HEK293 (cell line): ENCODE data around the gene CEBPG.
A peak's percentile ranks its signal among the peaks of the same experiment; 100 is the strongest.

Experiments
- CTCF ChIA-PET: fragments of 350-600 bp; formaldehyde crosslinking; extraction: SDS; loops from one replicate; lab custom pipeline; 2021; ENCODE audit warnings: antibody characterized with exemption; lab: Yijun Ruan, JAX
- POLR2A ChIA-PET: fragments of 300-600 bp; formaldehyde crosslinking; extraction: SDS; loops from one replicate; lab custom pipeline; 2020; ENCODE audit warnings: antibody characterized with exemption, inconsistent platforms; lab: Yijun Ruan, JAX
- H3K27ac ChIP-seq: fragments of 200-500 bp; sonication (Bioruptor generic); 2 replicates; pipeline ENCODE4 v1.5.1; 2014; ENCODE audit warnings: low read depth, low read length, control low read depth, inconsistent platforms; ENCODE audit errors: extremely low read depth
- H3K36me3 ChIP-seq, 2 experiments: fragments of 200-500 bp in 1 of 2; sonication (Bioruptor generic) in 1 of 2; 1 replicate in 1 of 2; 2 replicates in 1 of 2; pipeline ENCODE4 v1.5.1; 2014 to 2017; ENCODE audit warnings: inconsistent platforms in 2 of 2, low read length in 2 of 2; ENCODE audit not compliant: control insufficient read depth in 2 of 2, insufficient read depth in 1 of 2
- H3K4me1 ChIP-seq: fragments of 200-500 bp; sonication (Bioruptor generic); 2 replicates; pipeline ENCODE4 v1.5.1; 2014; ENCODE audit warnings: mild to moderate bottlenecking, low read length, inconsistent platforms; ENCODE audit not compliant: control insufficient read depth, insufficient read depth
- H3K4me3 ChIP-seq: 2 replicates; pipeline ENCODE4 v1.5.1; 2011; ENCODE audit warnings: low read depth, mild to moderate bottlenecking, control low read depth, low read length, moderate library complexity
- H3K9me3 ChIP-seq: fragments of 200-500 bp; sonication (Bioruptor generic); 2 replicates; pipeline ENCODE4 v1.5.1; 2014; ENCODE audit warnings: low read depth, low read length, inconsistent platforms; ENCODE audit not compliant: control insufficient read depth, insufficient read depth
- GLIS1 ChIP-seq: fragments of 450-650 bp; formaldehyde crosslinking; IDR thresholded peaks from 2 replicates; pipeline ENCODE4 v1.5.1; 2016; ENCODE audit warnings: missing biosample characterization, missing genetic modification characterization
- GLIS2 ChIP-seq: fragments of 450-650 bp; formaldehyde crosslinking; IDR thresholded peaks from 2 replicates; pipeline ENCODE4 v1.5.1; 2016; ENCODE audit warnings: missing biosample characterization, missing genetic modification characterization
- HOXC10 ChIP-seq: sonication (generic); formaldehyde crosslinking; IDR thresholded peaks from 2 replicates; pipeline ENCODE4 v1.8.1; 2023; ENCODE audit warnings: mild to moderate bottlenecking, missing genetic modification reagents
- KLF1 ChIP-seq: fragments of 450-650 bp; formaldehyde crosslinking; IDR thresholded peaks from 2 replicates; pipeline ENCODE4 v1.5.1; 2016; ENCODE audit warnings: missing biosample characterization, missing genetic modification characterization
- KLF8 ChIP-seq: fragments of 450-650 bp; formaldehyde crosslinking; IDR thresholded peaks from 2 replicates; pipeline ENCODE4 v1.5.1; 2016; ENCODE audit warnings: missing biosample characterization, missing genetic modification characterization
- KLF9 ChIP-seq: fragments of 450-650 bp; formaldehyde crosslinking; IDR thresholded peaks from 2 replicates; pipeline ENCODE4 v1.5.1; 2016; ENCODE audit warnings: missing biosample characterization, missing genetic modification characterization, low read depth
- MZF1 ChIP-seq: fragments of 450-650 bp; formaldehyde crosslinking; IDR thresholded peaks from 2 replicates; pipeline ENCODE4 v1.5.1; 2017; ENCODE audit warnings: missing biosample characterization, missing genetic modification characterization, borderline replicate concordance
- YY1 ChIP-seq: fragments of 450-650 bp; formaldehyde crosslinking; IDR thresholded peaks from 2 replicates; pipeline ENCODE4 v1.5.1; 2018; ENCODE audit warnings: missing biosample characterization, missing genetic modification characterization
- ZBTB20 ChIP-seq: fragments of 450-650 bp; formaldehyde crosslinking; IDR thresholded peaks from 2 replicates; pipeline ENCODE4 v1.5.1; 2016; ENCODE audit warnings: missing biosample characterization, missing genetic modification characterization
- ZBTB21 ChIP-seq: fragments of 450-650 bp; formaldehyde crosslinking; IDR thresholded peaks from 2 replicates; pipeline ENCODE4 v1.5.1; 2017; ENCODE audit warnings: missing biosample characterization, missing genetic modification characterization
- ZFP3 ChIP-seq: fragments of 450-650 bp; formaldehyde crosslinking; IDR thresholded peaks from 2 replicates; pipeline ENCODE4 v1.5.1; 2016; ENCODE audit warnings: low read depth, missing biosample characterization, missing genetic modification characterization
- ZIC2 ChIP-seq: fragments of 450-650 bp; formaldehyde crosslinking; IDR thresholded peaks from 2 replicates; pipeline ENCODE4 v1.5.1; 2016; ENCODE audit warnings: missing biosample characterization, missing genetic modification characterization
- ZNF24 ChIP-seq: fragments of 450-650 bp; formaldehyde crosslinking; IDR thresholded peaks from 2 replicates; pipeline ENCODE4 v1.5.1; 2016; ENCODE audit warnings: missing biosample characterization, missing genetic modification characterization
- ZNF280D ChIP-seq: fragments of 450-650 bp; formaldehyde crosslinking; IDR thresholded peaks from 2 replicates; pipeline ENCODE4 v1.5.1; 2016; ENCODE audit warnings: missing biosample characterization, missing genetic modification characterization
- ZNF311 ChIP-seq: fragments of 450-650 bp; formaldehyde crosslinking; IDR thresholded peaks from 2 replicates; pipeline ENCODE4 v1.5.1; 2017; ENCODE audit warnings: missing biosample characterization, missing genetic modification characterization, borderline replicate concordance
- ZNF423 ChIP-seq: fragments of 450-650 bp; formaldehyde crosslinking; IDR thresholded peaks from 2 replicates; pipeline ENCODE4 v1.5.1; 2016; ENCODE audit warnings: missing biosample characterization, missing genetic modification characterization
- ZNF677 ChIP-seq: fragments of 450-650 bp; IDR thresholded peaks from 2 replicates; pipeline ENCODE4 v1.5.0; 2018; ENCODE audit warnings: missing biosample characterization, mild to moderate bottlenecking, missing genetic modification characterization, moderate library complexity
- ZNF76 ChIP-seq: fragments of 450-650 bp; formaldehyde crosslinking; IDR thresholded peaks from 2 replicates; pipeline ENCODE4; 2016; ENCODE audit warnings: low read depth, missing biosample characterization, missing genetic modification characterization, borderline replicate concordance
- ZSCAN30 ChIP-seq: fragments of 450-650 bp; IDR thresholded peaks from 2 replicates; pipeline ENCODE4 v1.5.1; 2018; ENCODE audit warnings: missing biosample characterization, mild to moderate bottlenecking, missing genetic modification characterization, moderate library complexity
- TF ChIP-seq, protein P1 (sequence below): fragments of 450-650 bp; formaldehyde crosslinking; IDR thresholded peaks from 2 replicates; pipeline ENCODE4 v1.5.1; 2016; ENCODE audit warnings: missing biosample characterization, missing genetic modification characterization
- TF ChIP-seq, protein P2 (sequence below): fragments of 450-650 bp; formaldehyde crosslinking; IDR thresholded peaks from 2 replicates; pipeline ENCODE4 v1.5.1; 2016; ENCODE audit warnings: missing biosample characterization, missing genetic modification characterization
- TF ChIP-seq, protein P3 (sequence below): fragments of 450-650 bp; formaldehyde crosslinking; IDR thresholded peaks from 2 replicates; pipeline ENCODE4 v1.5.1; 2016; ENCODE audit warnings: missing biosample characterization, missing genetic modification characterization

CEBPG gene

DNA sequence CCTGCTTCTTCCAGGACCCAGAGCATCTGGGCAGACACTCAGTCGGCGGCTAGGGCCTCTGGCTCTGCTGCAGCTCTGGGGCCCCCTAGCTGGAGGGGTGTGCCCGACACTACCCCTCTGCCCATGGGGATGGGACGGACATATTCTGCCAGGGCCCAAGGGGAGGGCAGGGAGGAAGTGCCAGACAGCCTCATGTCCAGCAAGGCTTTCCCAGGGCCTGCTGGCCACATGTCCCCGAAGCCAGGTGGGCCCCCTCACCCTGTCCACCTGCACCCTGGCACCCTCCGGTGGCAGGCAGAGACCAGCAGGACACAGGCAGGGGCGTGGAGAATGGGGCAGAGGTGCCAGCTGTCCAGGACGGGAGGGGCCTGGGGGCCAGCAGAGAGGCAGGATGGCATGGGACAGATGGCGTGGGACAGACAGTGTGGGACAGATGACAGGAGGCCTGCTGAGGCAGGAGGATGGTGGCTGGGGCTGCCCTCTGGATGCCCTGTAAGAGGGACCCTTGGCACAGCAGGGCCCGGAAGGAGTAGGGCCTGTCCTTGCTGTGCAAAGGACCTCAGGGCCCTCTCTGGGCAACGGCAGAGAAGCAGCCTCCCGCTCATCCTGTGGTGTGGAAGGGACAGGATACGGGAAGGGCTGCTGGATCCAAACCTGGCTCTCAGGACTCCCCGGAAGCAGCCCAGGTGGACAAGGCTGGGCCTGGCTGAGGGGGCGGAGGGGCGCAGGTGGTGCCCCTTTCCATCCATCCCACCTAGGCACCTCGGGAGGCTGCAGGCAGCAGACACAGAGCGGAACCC lies 29.1 kb downstream of the CEBPG start (continued):
- no peak for TF ChIP-seq ZBTB21 (tag by site-specific recombination)
- no peak for TF ChIP-seq HOXC10 (CRISPR knock-in tag)
- peak; percentile 29 for TF ChIP-seq ZIC2
- TF ChIP-seq ZBTB20 (tag by site-specific recombination): peak; percentile 19; the same call in 1 of the 2 replicates
- TF ChIP-seq ZNF423 (tag by site-specific recombination): no peak

DNA sequence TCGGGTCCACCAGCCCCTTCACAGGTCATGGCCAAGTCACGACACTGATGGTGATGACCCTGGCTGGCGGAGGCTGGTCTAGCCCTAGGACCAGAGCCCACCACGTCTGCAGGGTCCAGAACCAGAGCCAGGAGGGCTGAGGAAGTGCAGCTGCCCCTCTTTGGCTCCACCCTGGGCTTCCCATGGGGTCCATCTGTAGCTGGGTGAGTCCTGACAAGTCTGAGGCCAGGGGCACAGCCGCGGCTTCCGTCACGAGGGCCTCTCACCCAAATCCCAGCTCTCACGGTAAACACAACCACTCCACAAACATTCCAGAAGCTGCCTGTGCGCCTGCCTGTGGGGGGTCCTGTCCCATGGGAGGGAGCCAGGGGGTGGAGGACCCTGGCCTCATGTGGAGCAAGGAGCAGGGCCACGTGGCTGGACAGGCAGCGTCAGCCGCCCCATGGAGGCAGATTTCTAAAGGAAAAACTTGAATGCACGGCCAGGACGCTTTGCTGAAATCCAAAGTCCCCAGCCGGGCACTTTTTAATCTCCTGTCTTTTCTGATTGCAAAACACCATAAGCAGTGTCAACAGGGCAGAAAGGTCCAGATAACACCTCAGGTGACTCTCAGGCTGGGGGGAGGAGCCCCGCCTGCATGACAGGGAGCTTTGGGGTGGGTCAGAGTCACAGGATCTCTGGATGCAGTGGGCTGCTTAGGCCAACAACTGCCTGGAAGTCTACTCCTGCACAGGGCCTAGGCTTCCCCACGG lies 29.9 kb downstream of the CEBPG start:
- POLR2A ChIA-PET: no interaction called here
- no peaks in the 10 kb centered on the region for H3K36me3 ChIP-seq
- no peaks in the 10 kb centered on the region for H3K9me3 ChIP-seq
- CTCF ChIA-PET: interaction anchor here (0.7 to 8.4 kb wide), 10 partner anchors 13 to 803 kb away, joined by 3 to 292 read pairs (median 4); partner anchors contain the start of gene SLC7A10
- TF ChIP-seq ZIC2: peak; percentile 92
- TF ChIP-seq GLIS2 (tag by site-specific recombination): peak; percentile 69
- peak; percentile 93 for TF ChIP-seq GLIS1
- no peak for TF ChIP-seq YY1 (tag by site-specific recombination)
- no peak overlapping the region for H3K4me3 ChIP-seq
- H3K4me1 ChIP-seq: no peaks in the 10 kb centered on the region
- no peak overlapping the region for H3K27ac ChIP-seq

GRCh38 chr19:33403973-33404304 lies 30.4 kb downstream of the CEBPG start:
- TF ChIP-seq ZSCAN30 (0 out of 2 replicates have a peak, but pooled peaks have one; percentile 18), KLF8 (tag by site-specific recombination) (0 out of 2 replicates have a peak, but pooled peaks have one; percentile 26), KLF1 (0 out of 2 replicates have a peak, but pooled peaks have one; percentile 19), ZFP3 (tag by site-specific recombination) (no peak), ZNF280D (tag by site-specific recombination) (0 out of 2 replicates have a peak, but pooled peaks have one; percentile 63), ZNF76 (tag by site-specific recombination) (0 out of 2 replicates have a peak, but pooled peaks have one; percentile 14), MZF1 (no peak), ZNF677 (tag by site-specific recombination) (no peak), ZNF24 (tag by site-specific recombination) (no peak), ZNF311 (tag by site-specific recombination) (no peak), KLF9 (tag by site-specific recombination) (0 out of 2 replicates have a peak, but pooled peaks have one; percentile 20)
- TF ChIP-seq, protein P1, sequence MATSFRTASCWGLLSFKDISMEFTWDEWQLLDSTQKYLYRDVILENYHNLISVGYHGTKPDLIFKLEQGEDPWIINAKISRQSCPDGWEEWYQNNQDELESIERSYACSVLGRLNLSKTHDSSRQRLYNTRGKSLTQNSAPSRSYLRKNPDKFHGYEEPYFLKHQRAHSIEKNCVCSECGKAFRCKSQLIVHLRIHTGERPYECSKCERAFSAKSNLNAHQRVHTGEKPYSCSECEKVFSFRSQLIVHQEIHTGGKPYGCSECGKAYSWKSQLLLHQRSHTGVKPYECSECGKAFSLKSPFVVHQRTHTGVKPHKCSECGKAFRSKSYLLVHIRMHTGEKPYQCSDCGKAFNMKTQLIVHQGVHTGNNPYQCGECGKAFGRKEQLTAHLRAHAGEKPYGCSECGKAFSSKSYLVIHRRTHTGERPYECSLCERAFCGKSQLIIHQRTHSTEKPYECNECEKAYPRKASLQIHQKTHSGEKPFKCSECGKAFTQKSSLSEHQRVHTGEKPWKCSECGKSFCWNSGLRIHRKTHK (tag by site-specific recombination): no peak
- TF ChIP-seq, protein P2, sequence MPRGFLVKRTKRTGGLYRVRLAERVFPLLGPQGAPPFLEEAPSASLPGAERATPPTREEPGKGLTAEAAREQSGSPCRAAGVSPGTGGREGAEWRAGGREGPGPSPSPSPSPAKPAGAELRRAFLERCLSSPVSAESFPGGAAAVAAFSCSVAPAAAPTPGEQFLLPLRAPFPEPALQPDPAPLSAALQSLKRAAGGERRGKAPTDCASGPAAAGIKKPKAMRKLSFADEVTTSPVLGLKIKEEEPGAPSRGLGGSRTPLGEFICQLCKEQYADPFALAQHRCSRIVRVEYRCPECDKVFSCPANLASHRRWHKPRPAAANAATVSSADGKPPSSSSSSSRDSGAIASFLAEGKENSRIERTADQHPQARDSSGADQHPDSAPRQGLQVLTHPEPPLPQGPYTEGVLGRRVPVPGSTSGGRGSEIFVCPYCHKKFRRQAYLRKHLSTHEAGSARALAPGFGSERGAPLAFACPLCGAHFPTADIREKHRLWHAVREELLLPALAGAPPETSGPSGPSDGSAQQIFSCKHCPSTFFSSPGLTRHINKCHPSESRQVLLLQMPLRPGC: no peak
- TF ChIP-seq, protein P3, sequence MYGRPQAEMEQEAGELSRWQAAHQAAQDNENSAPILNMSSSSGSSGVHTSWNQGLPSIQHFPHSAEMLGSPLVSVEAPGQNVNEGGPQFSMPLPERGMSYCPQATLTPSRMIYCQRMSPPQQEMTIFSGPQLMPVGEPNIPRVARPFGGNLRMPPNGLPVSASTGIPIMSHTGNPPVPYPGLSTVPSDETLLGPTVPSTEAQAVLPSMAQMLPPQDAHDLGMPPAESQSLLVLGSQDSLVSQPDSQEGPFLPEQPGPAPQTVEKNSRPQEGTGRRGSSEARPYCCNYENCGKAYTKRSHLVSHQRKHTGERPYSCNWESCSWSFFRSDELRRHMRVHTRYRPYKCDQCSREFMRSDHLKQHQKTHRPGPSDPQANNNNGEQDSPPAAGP (tag by site-specific recombination): peak; percentile 49; the same call in 1 of the 2 replicates
- no peak overlapping the region for H3K27ac ChIP-seq
- H3K4me1 ChIP-seq: no peaks in the 10 kb centered on the region
- no peak overlapping the region for H3K4me3 ChIP-seq
- no peaks in the 10 kb centered on the region for H3K9me3 ChIP-seq
- POLR2A ChIA-PET: no interaction called here
- H3K36me3 ChIP-seq: no peaks in the 10 kb centered on the region
- CTCF ChIA-PET: interaction anchor here (0.7 to 8.4 kb wide), 9 partner anchors 13 to 804 kb away, joined by 3 to 292 read pairs (median 5); partner anchors contain the start of gene SLC7A10
